Activated B cell treated with CpG ODN at 0.5 μM for 24 hours (primary cell): ENCODE results near the gene EFCAB9. TPM values are rescaled to one million over a fixed set of nuclear protein-coding genes. Genes with fewer than 3 reads are reported as not detected.
A peak's percentile ranks its signal among the peaks of the same experiment; 100 is the strongest.

Source experiments
- ATAC-seq: fragments of 200-7000 bp; cut with Tn5 transposase; one replicate; pipeline ENCODE4 v1.10.0; 2021; ENCODE audit warnings: low read depth, mild to moderate bottlenecking, moderate library complexity
- CTCF ChIA-PET: fragments of 350-600 bp; sonication (Branson Sonifier 250); formaldehyde crosslinking; loops from one replicate; lab custom pipeline; 2021; ENCODE audit warnings: antibody characterized with exemption; lab: Charles Lee
- POLR2A ChIA-PET: fragments of 350-600 bp; sonication (Branson Sonifier 250); formaldehyde crosslinking; loops from one replicate; lab custom pipeline; 2021; ENCODE audit warnings: antibody characterized with exemption; lab: Charles Lee
- DNase-seq: peaks from one replicate; pipeline ENCODE4 v3.0.0; 2022
- H3K27ac Mint-ChIP-seq: one replicate; pipeline ENCODE4 v1.8.0; 2020; ENCODE audit warnings: mixed read lengths
- H3K27me3 Mint-ChIP-seq: one replicate; pipeline ENCODE4 v1.8.0; 2021; ENCODE audit warnings: mixed read lengths
- H3K36me3 Mint-ChIP-seq: one replicate; pipeline ENCODE4 v1.8.0; 2021; ENCODE audit warnings: low read depth, mixed read lengths
- H3K4me1 Mint-ChIP-seq: one replicate; pipeline ENCODE4 v1.8.0; 2021; ENCODE audit warnings: mixed read lengths
- H3K4me3 Mint-ChIP-seq: one replicate; pipeline ENCODE4 v1.8.0; 2020; ENCODE audit warnings: mild to moderate bottlenecking, mixed read lengths
- H3K9me3 Mint-ChIP-seq: one replicate; pipeline ENCODE4 v1.8.0; 2020; ENCODE audit warnings: mixed read lengths
- CTCF ChIP-seq: fragments of 200-600 bp; IDR thresholded peaks from one replicate; pipeline ENCODE4 v1.8.0; 2022; ENCODE audit warnings: antibody characterized with exemption, mild to moderate bottlenecking
- intact Hi-C: fragments of 100-400 bp; cut with micrococcal nuclease; formaldehyde crosslinking; loops from one replicate; pipeline ENCODE4 v1.15.1; 2024
- total RNA-seq: library from RNA; stranded (reverse); gene quantifications from 2 replicates; pipeline ENCODE4 v1.2.3, GENCODE V29; 2022

The EFCAB9 gene
- total RNA-seq, 1 donor from 2014 or later: not detected

GRCh38 chr5:172159016-172159415, 35.0 kb upstream of the EFCAB9 start:
- no peak for TF ChIP-seq CTCF
- peak overlapping the region; percentile 13 for H3K27ac Mint-ChIP-seq
- no peaks in the 10 kb centered on the region for H3K9me3 Mint-ChIP-seq
- H3K36me3 Mint-ChIP-seq: peaks cover 49% of the 10 kb centered on the region
- ChIA-PET POLR2A (interaction anchor here (1.1 to 2.8 kb wide), 2 partner anchors 16 to 23 kb away, joined by 4 to 13 read pairs; no protein-coding TSS in a partner anchor), CTCF (interaction anchor here (1.3 kb wide), 1 partner anchor 135 kb away, joined by 3 read pairs; no protein-coding TSS in a partner anchor)
- H3K4me3 Mint-ChIP-seq: no peak overlapping the region
- peaks cover 86% of the 10 kb centered on the region for H3K4me1 Mint-ChIP-seq
- no peak for DNase-seq
- intact Hi-C loops: loop anchor here (2.0 kb wide), 1 partner anchor 14 kb away; no protein-coding TSS in a partner anchor
- no peak for ATAC-seq
- H3K27me3 Mint-ChIP-seq: no peaks in the 10 kb centered on the region

- H3K27ac Mint-ChIP-seq: peak overlapping the region; percentile 47
- ATAC-seq (no peak), DNase-seq (no peak)
- no peaks in the 10 kb centered on the region for H3K27me3 Mint-ChIP-seq
- peaks cover 83% of the 10 kb centered on the region for H3K4me1 Mint-ChIP-seq
- CTCF ChIA-PET: no interaction called here
- intact Hi-C loops: loop anchor here (2.0 kb wide), 1 partner anchor 14 kb away; no protein-coding TSS in a partner anchor
- H3K4me3 Mint-ChIP-seq: no peak overlapping the region
- H3K36me3 Mint-ChIP-seq: peaks cover 38% of the 10 kb centered on the region
- no peaks in the 10 kb centered on the region for H3K9me3 Mint-ChIP-seq
- POLR2A ChIA-PET: interaction anchor here (0.7 to 2.8 kb wide), 2 partner anchors 14 to 18 kb away, joined by 3 to 13 read pairs; no protein-coding TSS in a partner anchor
- TF ChIP-seq CTCF: no peak
Measured at GRCh38 chr5:172160506-172160905, 33.5 kb upstream of the EFCAB9 start.

- DNase-seq (no peak), ATAC-seq (no peak)
- ChIA-PET POLR2A (interaction anchor here (0.6 to 2.3 kb wide), 3 partner anchors 12 to 48 kb away, joined by 4 to 6 read pairs (median 5); no protein-coding TSS in a partner anchor), CTCF (interaction anchor here (0.8 kb wide), 1 partner anchor 26 kb away, joined by 3 read pairs; the partner anchor contains the start of gene STK10)
- peaks cover 29% of the 10 kb centered on the region for H3K36me3 Mint-ChIP-seq
- H3K4me3 Mint-ChIP-seq: no peak overlapping the region
- TF ChIP-seq CTCF: no peak
- H3K9me3 Mint-ChIP-seq: no peaks in the 10 kb centered on the region
- peaks cover 83% of the 10 kb centered on the region for H3K4me1 Mint-ChIP-seq
- no peaks in the 10 kb centered on the region for H3K27me3 Mint-ChIP-seq
- H3K27ac Mint-ChIP-seq: no peak overlapping the region
- intact Hi-C loops: no loop called here
Measured at GRCh38 chr5:172162323-172162986, 31.5 kb upstream of the EFCAB9 start.

GRCh38 chr5:172162987-172163343, 31.0 kb upstream of the EFCAB9 start:
- no peak for ATAC-seq
- ChIA-PET CTCF (interaction anchor here (0.8 kb wide), 1 partner anchor 25 kb away, joined by 3 read pairs; the partner anchor contains the start of gene STK10), POLR2A (interaction anchor here (0.6 to 2.3 kb wide), 3 partner anchors 12 to 48 kb away, joined by 4 to 6 read pairs (median 5); no protein-coding TSS in a partner anchor)
- peaks cover 32% of the 10 kb centered on the region for H3K36me3 Mint-ChIP-seq
- TF ChIP-seq CTCF: no peak
- peaks cover 85% of the 10 kb centered on the region for H3K4me1 Mint-ChIP-seq
- H3K27ac Mint-ChIP-seq: peak overlapping the region; percentile 46
- DNase-seq: no peak
- intact Hi-C loops: no loop called here
- H3K9me3 Mint-ChIP-seq: no peaks in the 10 kb centered on the region
- H3K4me3 Mint-ChIP-seq: no peak overlapping the region
- no peaks in the 10 kb centered on the region for H3K27me3 Mint-ChIP-seq

- Mint-ChIP-seq H3K27me3 (no peaks in the 10 kb centered on the region), H3K36me3 (peaks cover 34% of the 10 kb centered on the region), H3K4me3 (no peak overlapping the region), H3K4me1 (peaks cover 85% of the 10 kb centered on the region), H3K27ac (peak overlapping the region; percentile 46), H3K9me3 (no peaks in the 10 kb centered on the region)
- CTCF ChIA-PET: no interaction called here
- ATAC-seq (no peak), DNase-seq (no peak)
- intact Hi-C loops: no loop called here
- POLR2A ChIA-PET: interaction anchor here (2.3 kb wide), 1 partner anchor 11 kb away, joined by 6 read pairs; no protein-coding TSS in a partner anchor
- no peak for TF ChIP-seq CTCF
Measured at GRCh38 chr5:172163346-172163745, 30.6 kb upstream of the EFCAB9 start.
